Measurements from ENCODE around the gene SPEF1.
A peak's percentile ranks its signal among the peaks of the same experiment; 100 is the strongest.

SPEF1 gene

DNA sequence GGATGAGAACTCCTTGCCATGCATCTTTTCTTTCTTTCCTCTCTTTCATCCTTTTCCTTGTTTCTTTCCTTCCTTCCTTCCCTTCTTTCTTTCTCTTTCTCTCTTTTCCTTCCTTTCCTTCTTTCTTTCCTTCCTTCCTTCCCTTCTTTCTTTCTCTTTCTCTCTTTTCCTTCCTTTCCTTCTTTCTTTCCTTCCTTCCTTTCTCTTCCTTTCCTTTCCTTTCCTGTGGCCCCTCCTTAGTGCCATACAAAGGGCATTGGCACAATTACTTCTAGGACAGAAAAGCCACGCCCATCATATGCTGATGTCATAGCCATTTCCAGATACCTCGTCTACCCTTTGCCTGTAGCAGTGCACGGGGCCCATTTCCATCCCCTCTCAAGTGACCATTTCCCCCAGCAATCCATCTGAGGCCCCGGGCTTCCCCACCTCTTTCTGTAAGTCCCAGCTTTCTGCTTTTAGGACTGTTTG is 7.5 kb upstream of the SPEF1 start:
- no peak overlapping the region for H3K4me3 ChIP-seq
- no peak overlapping the region for H3K4me2 ChIP-seq
- H4K20me1 ChIP-seq, result peaks cover 21 to 25% (median 23%) of the 10 kb centered on the region in 11 experiments; a peak in 21 of 22 replicates
- H3K27me3 ChIP-seq, result no peaks in the 10 kb centered on the region
- H3K27ac ChIP-seq, result no peak overlapping the region
- no peaks in the 10 kb centered on the region for H3K9me3 ChIP-seq (replicated peaks in 1 of 11)
- H3K36me3 ChIP-seq, result peaks cover 0 to 18% (median 6%) of the 10 kb centered on the region in 11 experiments; a peak in 13 of 22 replicates
- peaks cover 35 to 41% (median 36%) of the 10 kb centered on the region in 10 experiments for H3K4me1 ChIP-seq
- peak overlapping the region in 2 of 11 experiments; percentile 26 to 32; a peak in 2 of 22 replicates for H3K9ac ChIP-seq
- no peak for TF ChIP-seq Cebpa-rat (IDR thresholded peaks at IDR 0.05)

DNA sequence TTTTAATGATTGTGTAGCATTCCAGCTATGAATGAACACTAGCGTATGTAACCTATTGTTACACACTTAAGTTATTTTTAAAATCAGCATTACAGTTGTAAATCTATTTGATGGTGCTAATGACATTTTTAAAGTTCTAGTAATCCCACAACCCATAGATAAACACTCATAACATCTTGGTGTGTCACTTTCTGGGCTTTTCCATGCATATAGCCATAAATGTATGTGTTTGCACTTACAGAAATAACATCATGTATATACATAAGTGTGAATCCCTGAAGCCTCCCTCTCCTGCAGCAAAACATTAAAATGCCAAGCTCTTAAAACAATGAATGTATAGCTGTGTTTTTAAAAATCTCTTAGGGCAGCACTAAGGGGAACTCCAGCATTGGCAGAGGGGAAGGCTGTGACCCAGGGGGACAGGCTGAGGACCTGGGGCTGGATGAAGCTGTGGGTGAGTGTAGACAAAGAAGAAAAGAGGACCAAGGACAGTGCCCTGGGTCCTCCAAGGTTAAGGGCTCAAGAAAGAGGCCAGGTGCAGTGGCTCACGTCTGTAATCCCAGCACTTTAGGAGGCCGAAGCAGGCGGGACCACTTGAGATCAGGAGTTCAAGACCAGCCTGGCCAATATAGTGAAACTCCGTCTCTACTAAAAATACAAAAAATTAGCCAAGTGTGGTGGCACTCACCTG is 6.2 kb upstream of the SPEF1 start:
- H3K9ac ChIP-seq, result peak overlapping the region; percentile 57 to 94 (median 89); a peak in 21 of 22 replicates
- peaks cover 0 to 31% (median 6%) of the 10 kb centered on the region in 11 experiments; a peak in 15 of 22 replicates for H3K36me3 ChIP-seq
- no peaks in the 10 kb centered on the region for H3K27me3 ChIP-seq
- peaks cover 37 to 48% (median 41%) of the 10 kb centered on the region in 10 experiments for H3K4me1 ChIP-seq
- TF ChIP-seq Cebpa-rat (IDR thresholded peaks at IDR 0.05), result no peak
- H3K27ac ChIP-seq, result peak overlapping the region in 2 of 11 experiments; percentile 6 to 45; a peak in 3 of 22 replicates
- peak overlapping the region; percentile 65 to 99 (median 82) for H3K4me2 ChIP-seq
- H4K20me1 ChIP-seq, result peaks cover 31 to 37% (median 35%) of the 10 kb centered on the region in 11 experiments; a peak in 21 of 22 replicates
- H3K9me3 ChIP-seq (replicated peaks in 1 of 11), result no peaks in the 10 kb centered on the region
- peak overlapping the region; percentile 66 to 88 (median 76) for H3K4me3 ChIP-seq

DNA sequence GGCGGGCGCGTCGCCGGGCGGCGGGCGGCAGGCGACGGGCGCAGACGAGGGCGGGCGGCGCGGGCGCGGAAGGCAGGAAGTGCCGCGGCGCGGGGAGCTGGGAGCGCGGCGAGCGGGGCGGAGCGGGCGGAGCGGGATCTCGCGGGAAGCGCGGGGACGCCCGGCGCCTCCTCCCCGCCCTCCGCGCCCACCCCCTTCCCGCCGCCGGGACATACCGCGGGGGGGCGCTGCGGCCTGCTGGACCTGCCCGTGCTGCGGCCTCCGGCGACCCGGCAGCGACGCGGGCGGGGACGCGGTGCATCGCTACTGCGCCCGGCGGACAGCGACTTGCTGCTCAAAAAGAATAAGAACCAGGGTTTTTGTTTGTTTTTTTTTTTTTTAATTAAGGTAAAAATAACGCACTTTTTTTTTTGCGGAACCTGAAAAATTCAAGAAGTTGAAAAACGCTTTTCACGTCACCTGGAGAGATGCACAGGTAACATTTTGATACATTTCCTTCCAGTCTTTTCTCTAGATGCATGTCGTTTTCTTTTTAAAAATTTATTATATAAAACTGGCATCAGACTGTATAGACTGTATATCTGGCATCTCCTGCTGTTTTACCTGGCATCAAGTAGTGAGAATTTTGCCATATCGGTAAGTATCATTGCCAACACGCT is 5.5 kb upstream of the SPEF1 start, which contains the start of gene CENPB:
TSS of gene CENPB (minus strand) at position 76 of the 659 bp plus-strand sequence. CDS start 257 bp downstream, outside the sequence.
- Histone ChIP-seq H3K27ac (peak within 1 kb of the TSS; percentile 83 to 94 (median 87)), H3K4me3 (peak within 1 kb of the TSS; percentile 66 to 88 (median 76)), H3K9ac (peak within 1 kb of the TSS; percentile 84 to 94 (median 91)), H3K36me3 (peaks cover 0 to 32% (median 6%) of the 10 kb centered on the region in 11 experiments; a peak in 15 of 22 replicates), H3K4me1 (peaks cover 37 to 48% (median 41%) of the 10 kb centered on the region in 10 experiments), H3K4me2 (peak within 1 kb of the TSS; percentile 90 to 100 (median 99)), H4K20me1 (peaks cover 31 to 44% (median 42%) of the 10 kb centered on the region in 11 experiments; a peak in 21 of 22 replicates), H3K9me3 (replicated peaks in 1 of 11) (no peaks in the 10 kb centered on the region), H3K27me3 (no peaks in the 10 kb centered on the region)
- TF ChIP-seq Cebpa-rat (IDR thresholded peaks at IDR 0.05), result no peak

DNA sequence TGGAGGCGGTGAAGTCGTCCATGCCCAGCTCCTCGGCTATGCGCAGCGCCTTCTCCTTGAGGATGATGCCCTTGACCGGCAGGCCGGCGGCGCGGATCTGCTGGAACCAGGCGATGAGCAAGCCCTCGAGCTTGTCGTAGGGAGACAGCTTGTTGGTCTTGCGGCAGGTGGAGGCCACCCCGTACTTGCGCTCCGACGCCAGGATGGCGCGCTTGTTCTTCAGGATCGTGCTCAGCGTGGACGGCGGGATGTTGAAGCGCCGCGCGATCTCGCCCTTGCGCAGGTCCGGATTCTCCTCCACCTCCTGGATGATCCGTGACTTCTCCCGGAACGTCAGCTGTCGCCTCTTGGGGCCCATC is 4.9 kb upstream of the SPEF1 start:
- peaks cover 0 to under 1% (median 0%) of the 10 kb centered on the region in 11 experiments; a peak in 5 of 22 replicates for H3K27me3 ChIP-seq
- peak overlapping the region; percentile 90 to 100 (median 99) for H3K4me2 ChIP-seq
- peaks cover 39 to 55% (median 45%) of the 10 kb centered on the region in 10 experiments for H3K4me1 ChIP-seq
- peak overlapping the region; percentile 84 to 94 (median 91) for H3K9ac ChIP-seq
- peaks cover 31 to 50% (median 46%) of the 10 kb centered on the region in 11 experiments; a peak in 21 of 22 replicates for H4K20me1 ChIP-seq
- peak overlapping the region; percentile 66 to 88 (median 76) for H3K4me3 ChIP-seq
- no peaks in the 10 kb centered on the region for H3K9me3 ChIP-seq (replicated peaks in 1 of 11)
- peak overlapping the region; percentile 83 to 94 (median 87) for H3K27ac ChIP-seq
- H3K36me3 ChIP-seq, result peaks cover 0 to 32% (median 6%) of the 10 kb centered on the region in 11 experiments; a peak in 15 of 22 replicates
- TF ChIP-seq Cebpa-rat (IDR thresholded peaks at IDR 0.05), result no peak

DNA sequence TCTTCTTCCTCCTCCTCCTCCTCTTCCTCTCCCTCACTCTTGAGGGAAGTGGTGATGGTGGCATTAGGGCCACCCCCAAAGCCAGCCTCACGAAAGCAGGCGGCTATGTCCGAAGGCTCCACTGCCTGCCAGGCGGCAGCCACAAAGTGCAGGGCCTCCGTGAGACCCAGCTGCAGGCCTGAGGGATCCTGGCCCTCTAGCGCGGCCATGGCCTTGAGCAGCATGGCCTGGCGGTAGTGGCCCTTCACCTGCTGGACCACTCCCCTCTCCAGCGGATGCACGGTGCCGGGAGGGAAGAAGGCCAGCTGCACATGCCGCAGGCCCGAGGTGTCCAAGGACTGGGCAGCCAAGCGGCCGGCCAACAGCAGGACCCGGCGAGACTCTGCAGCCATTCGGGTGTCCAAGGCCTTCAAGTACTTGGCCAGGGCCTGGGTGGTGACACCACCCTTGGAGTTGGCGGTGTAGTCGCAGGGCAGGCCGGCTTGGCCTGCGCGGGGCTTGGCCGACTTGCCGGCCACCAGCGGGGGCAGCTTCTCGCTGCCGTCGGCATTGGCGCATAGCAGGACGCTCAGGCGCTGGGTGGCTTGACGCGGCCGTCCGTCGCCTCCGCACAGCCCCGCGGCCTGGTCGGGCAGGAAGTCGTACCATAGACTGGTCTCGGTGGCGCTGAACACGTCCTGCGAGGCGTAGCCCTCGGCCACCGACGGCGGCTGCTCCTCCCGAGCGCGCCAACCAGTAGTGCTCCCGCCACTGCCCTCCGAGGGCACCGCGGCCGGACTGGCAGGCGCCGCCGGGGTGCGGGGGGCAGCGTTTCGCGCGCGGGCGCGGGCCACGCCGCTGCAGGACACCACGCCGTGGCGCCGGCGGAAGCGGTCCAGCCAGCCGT is 4.2 kb upstream of the SPEF1 start:
- H3K4me1 ChIP-seq, result peaks cover 45 to 61% (median 51%) of the 10 kb centered on the region in 10 experiments
- H4K20me1 ChIP-seq, result peaks cover 31 to 55% (median 52%) of the 10 kb centered on the region in 11 experiments; a peak in 21 of 22 replicates
- peak overlapping the region; percentile 66 to 88 (median 76) for H3K4me3 ChIP-seq
- H3K36me3 ChIP-seq, result peaks cover 0 to 32% (median 6%) of the 10 kb centered on the region in 11 experiments; a peak in 15 of 22 replicates
- peaks cover 0 to 7% (median 4%) of the 10 kb centered on the region in 11 experiments; a peak in 13 of 22 replicates for H3K27me3 ChIP-seq
- TF ChIP-seq Cebpa-rat (IDR thresholded peaks at IDR 0.05), result no peak
- peak overlapping the region; percentile 90 to 100 (median 99) for H3K4me2 ChIP-seq
- peak overlapping the region; percentile 83 to 94 (median 87) for H3K27ac ChIP-seq
- H3K9me3 ChIP-seq (replicated peaks in 1 of 11), result no peaks in the 10 kb centered on the region
- peak overlapping the region; percentile 84 to 94 (median 91) for H3K9ac ChIP-seq

DNA sequence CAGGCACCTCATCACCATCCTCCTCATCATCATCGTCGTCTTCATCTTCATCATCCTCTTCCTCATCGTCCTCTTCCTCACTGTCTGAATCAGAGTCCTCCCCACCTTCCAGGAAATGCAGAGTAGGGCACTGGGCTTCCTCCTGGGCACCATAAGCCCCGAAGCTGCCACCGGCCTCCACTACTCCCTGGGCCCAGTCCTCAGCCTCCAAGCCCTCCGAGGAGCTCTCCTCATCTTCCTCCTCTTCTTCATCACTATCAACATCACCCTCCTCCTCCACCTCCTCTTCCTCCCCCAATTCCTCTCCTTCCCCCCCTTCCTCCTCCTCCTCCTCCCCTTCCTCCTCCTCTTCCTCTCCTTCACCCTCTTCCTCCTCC is 3.6 kb upstream of the SPEF1 start:
- Histone ChIP-seq H3K36me3 (peaks cover 0 to 32% (median 6%) of the 10 kb centered on the region in 11 experiments; a peak in 15 of 22 replicates), H3K4me3 (peak overlapping the region in 6 of 10 experiments; percentile 67 to 88 (median 76); a peak in 8 of 20 replicates), H3K4me1 (peaks cover 47 to 63% (median 53%) of the 10 kb centered on the region in 10 experiments), H4K20me1 (peaks cover 31 to 56% (median 52%) of the 10 kb centered on the region in 11 experiments; a peak in 21 of 22 replicates), H3K9me3 (replicated peaks in 1 of 11) (no peaks in the 10 kb centered on the region), H3K9ac (peak overlapping the region in 10 of 11 experiments; percentile 4 to 92 (median 72); a peak in 13 of 22 replicates), H3K4me2 (peak overlapping the region; percentile 90 to 100 (median 99)), H3K27ac (no peak overlapping the region), H3K27me3 (peaks cover 2 to 14% (median 10%) of the 10 kb centered on the region in 11 experiments)
- TF ChIP-seq Cebpa-rat (IDR thresholded peaks at IDR 0.05), result no peak

DNA sequence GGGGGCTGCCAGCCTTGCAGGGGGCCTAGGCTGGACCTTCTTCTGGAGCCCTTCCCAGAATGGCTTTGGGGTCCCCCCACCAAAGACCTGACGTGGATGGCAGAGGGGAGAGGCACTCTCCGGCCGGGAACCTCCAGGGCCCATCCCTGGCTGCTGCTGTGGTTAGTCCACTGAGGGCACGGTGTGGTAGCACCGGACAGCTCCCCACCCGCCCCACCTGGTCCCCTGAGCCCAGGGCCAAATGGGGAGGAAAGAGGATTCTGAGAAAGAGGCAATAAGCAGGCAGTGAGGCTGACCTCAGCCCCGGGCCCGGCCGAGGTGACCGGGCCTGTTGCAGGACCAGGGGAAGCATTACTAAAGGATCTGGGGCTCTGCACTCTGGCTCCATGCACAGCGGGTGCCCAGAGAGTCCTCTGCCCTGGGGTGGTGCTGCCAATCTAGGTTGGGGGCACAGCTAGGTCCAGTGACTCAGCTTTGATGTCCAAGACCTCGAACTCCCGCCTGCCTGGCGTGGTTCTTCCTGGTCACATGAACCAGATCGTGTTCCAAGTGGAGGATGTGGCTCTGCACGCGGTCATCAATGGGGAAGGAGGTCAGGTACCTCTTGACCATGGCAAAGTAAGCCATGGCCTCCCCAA is 3.1 kb upstream of the SPEF1 start:
- Histone ChIP-seq H3K4me1 (peaks cover 47 to 63% (median 55%) of the 10 kb centered on the region in 10 experiments), H3K27ac (no peak overlapping the region), H3K27me3 (peaks cover 7 to 19% (median 15%) of the 10 kb centered on the region in 11 experiments), H3K4me3 (peak overlapping the region in 3 of 10 experiments; percentile 74 to 85 (median 77); a peak in 4 of 20 replicates), H3K4me2 (peak overlapping the region; percentile 90 to 100 (median 99)), H3K9me3 (replicated peaks in 1 of 11) (no peaks in the 10 kb centered on the region), H4K20me1 (peaks cover 31 to 56% (median 52%) of the 10 kb centered on the region in 11 experiments; a peak in 21 of 22 replicates), H3K9ac (peak overlapping the region in 9 of 11 experiments; percentile 4 to 91 (median 55); a peak in 8 of 22 replicates), H3K36me3 (peaks cover 0 to 32% (median 6%) of the 10 kb centered on the region in 11 experiments; a peak in 15 of 22 replicates)
- no peak for TF ChIP-seq Cebpa-rat (IDR thresholded peaks at IDR 0.05)

Data from BLaER1 treated with 17β-estradiol and CSF1 and Interleukin-3, amounts not matched to agents 10 nM and 100 nM (cell line).